Fibroblast of lung (primary cell): Measurements from ENCODE around the gene TBC1D25. TPM values are rescaled to one million over a fixed set of nuclear protein-coding genes. Genes with fewer than 3 reads are reported as not detected.

Experiments
- DNase-seq, 2 donors: peaks; one replicate each; pipeline versions ENCODE4 v3.0.0 to v3.0.0-alpha.2; 2010; ENCODE audit warnings: low read depth in 2 of 2
- H2AFZ ChIP-seq: 2 replicates; pipeline ENCODE4 v1.5.1; 2012; ENCODE audit warnings: low read length, control low read depth, inconsistent platforms
- H3K27ac ChIP-seq: 2 replicates; pipeline ENCODE4 v1.5.1; 2011; ENCODE audit warnings: low read length, control low read depth; ENCODE audit not compliant: insufficient read depth
- H3K27me3 ChIP-seq: 2 replicates; pipeline ENCODE4 v1.5.1; 2011; ENCODE audit warnings: mild to moderate bottlenecking, low read length; ENCODE audit not compliant: control insufficient read depth, insufficient read depth
- H3K36me3 ChIP-seq: 2 replicates; pipeline ENCODE4 v1.5.1; 2011; ENCODE audit warnings: low read length; ENCODE audit not compliant: control insufficient read depth, insufficient read depth
- H3K4me1 ChIP-seq: 2 replicates; pipeline ENCODE4 v1.5.1; 2011; ENCODE audit warnings: low read length; ENCODE audit not compliant: control insufficient read depth, insufficient read depth; ENCODE audit errors: extremely low read depth
- H3K4me2 ChIP-seq: 2 replicates; pipeline ENCODE4 v1.5.1; 2011; ENCODE audit warnings: low read length, control low read depth; ENCODE audit not compliant: insufficient read depth; ENCODE audit errors: extremely low read depth
- H3K4me3 ChIP-seq, 4 experiments: fragments of 200-600 bp in 1 of 4; sonication (generic) in 1 of 4; replicated peaks in 1 of 4; 2 replicates each; pipeline ENCODE4 v1.5.1; 2011 to 2016; ENCODE audit warnings: low read length in 4 of 4, low read depth in 3 of 4, mild to moderate bottlenecking in 3 of 4, control low read depth in 2 of 4, inconsistent platforms in 1 of 4, mixed read lengths in 1 of 4; ENCODE audit not compliant: insufficient read depth in 1 of 4; ENCODE audit errors: control extremely low read depth in 1 of 4
- H3K79me2 ChIP-seq: 2 replicates; pipeline ENCODE4 v1.5.1; 2012; ENCODE audit warnings: mild to moderate bottlenecking, low read length, inconsistent platforms; ENCODE audit not compliant: control insufficient read depth, insufficient read depth
- H3K9ac ChIP-seq: 2 replicates; pipeline ENCODE4 v1.5.1; 2011; ENCODE audit warnings: mild to moderate bottlenecking, low read length, control low read depth; ENCODE audit not compliant: insufficient read depth
- H3K9me3 ChIP-seq: 2 replicates; pipeline ENCODE4 v1.5.1; 2012; ENCODE audit warnings: low read depth, low read length; ENCODE audit not compliant: control insufficient read depth, insufficient read depth
- H4K20me1 ChIP-seq: 2 replicates; pipeline ENCODE4 v1.5.1; 2011; ENCODE audit warnings: low read length; ENCODE audit not compliant: control insufficient read depth, insufficient read depth; ENCODE audit errors: extremely low read depth
- CTCF ChIP-seq, 2 donors: IDR thresholded peaks in 1 of 2; conservative IDR thresholded peaks in 1 of 2; 1 replicate in 1 of 2; 2 replicates in 1 of 2; pipeline ENCODE4 v1.5.1; 2011 to 2012; ENCODE audit warnings: low read length in 2 of 2, control low read depth in 1 of 2, inconsistent platforms in 1 of 2, low read depth in 1 of 2, mild to moderate bottlenecking in 1 of 2
- EZH2 ChIP-seq: IDR thresholded peaks from 2 replicates; pipeline ENCODE4 v1.5.1; 2012; ENCODE audit warnings: low read length, control low read depth, mild to moderate bottlenecking; ENCODE audit errors: missing control alignments
- polyA plus RNA-seq, 2 donors: library from polyadenylated mRNA; depleted of rRNA in 1 of 2; stranded (reverse) in 1 of 2; unstranded in 1 of 2; fragments of >200 nt; gene quantifications; 2 replicates each; pipeline ENCODE4 v1.2.1, GENCODE V29; 2011 to 2012; ENCODE audit warnings: missing spikeins in 1 of 2
- total RNA-seq: library from RNA; depleted of rRNA; stranded (reverse); fragments of >200 nt; gene quantifications from 2 replicates; pipeline ENCODE4 v1.2.1, GENCODE V29; 2014

Gene TBC1D25
- total and polyA plus RNA-seq, 2 donors (not counting 1 experiment from before 2014, with no cell fraction given): 5.1 to 8.5 TPM

GRCh38 chrX:48578661-48579128 lies 39.2 kb downstream of the TBC1D25 start:
- Histone ChIP-seq H3K36me3 (peaks cover 13% of the 10 kb centered on the region), H3K27me3 (no peaks in the 10 kb centered on the region), H4K20me1 (no peaks in the 10 kb centered on the region), H2AFZ (no peak overlapping the region), H3K9ac (no peak overlapping the region), H3K4me3 (no peak overlapping the region), H3K27ac (no peak overlapping the region), H3K4me2 (no peak overlapping the region), H3K4me1 (peaks cover 2% of the 10 kb centered on the region), H3K79me2 (peaks cover 25% of the 10 kb centered on the region), H3K9me3 (no peaks in the 10 kb centered on the region)
- DNase-seq: no peak
- TF ChIP-seq CTCF (conservative IDR thresholded peaks at IDR 0.05 in 1 of 2, IDR thresholded peaks at IDR 0.05 in 1 of 2; ENCODE audit: low read depth in 1 of 2, low read length in 2 of 2): no peak
- TF ChIP-seq EZH2: no peak

- Histone ChIP-seq H3K4me2 (no peak overlapping the region), H3K9me3 (no peaks in the 10 kb centered on the region), H2AFZ (no peak overlapping the region), H3K4me1 (peaks cover 2% of the 10 kb centered on the region), H3K4me3 (no peak overlapping the region), H3K36me3 (peaks cover 13% of the 10 kb centered on the region), H3K9ac (no peak overlapping the region), H4K20me1 (no peaks in the 10 kb centered on the region), H3K79me2 (peaks cover 25% of the 10 kb centered on the region), H3K27me3 (no peaks in the 10 kb centered on the region), H3K27ac (no peak overlapping the region)
- TF ChIP-seq EZH2 (no peak), CTCF (conservative IDR thresholded peaks at IDR 0.05 in 1 of 2, IDR thresholded peaks at IDR 0.05 in 1 of 2; ENCODE audit: low read depth in 1 of 2, low read length in 2 of 2) (no peak)
- no peak for DNase-seq
Observed at GRCh38 chrX:48579259-48579658, 39.7 kb downstream of the TBC1D25 start.

- H3K4me2 ChIP-seq: no peak overlapping the region
- H3K79me2 ChIP-seq: peaks cover 14% of the 10 kb centered on the region
- no peak overlapping the region for H3K4me3 ChIP-seq
- no peaks in the 10 kb centered on the region for H3K9me3 ChIP-seq
- H3K9ac ChIP-seq: no peak overlapping the region
- H3K27ac ChIP-seq: no peak overlapping the region
- no peak overlapping the region for H2AFZ ChIP-seq
- no peaks in the 10 kb centered on the region for H3K27me3 ChIP-seq
- TF ChIP-seq CTCF (conservative IDR thresholded peaks at IDR 0.05 in 1 of 2, IDR thresholded peaks at IDR 0.05 in 1 of 2; ENCODE audit: low read depth in 1 of 2, low read length in 2 of 2) (no peak), EZH2 (no peak)
- no peaks in the 10 kb centered on the region for H4K20me1 ChIP-seq
- H3K36me3 ChIP-seq: peaks cover 10% of the 10 kb centered on the region
- no peak for DNase-seq
- no peaks in the 10 kb centered on the region for H3K4me1 ChIP-seq
Observed at GRCh38 chrX:48580662-48581061, 41.1 kb downstream of the TBC1D25 start.
